HuH-7 (cell line): ENCODE data around the gene SMYD3.

ENCODE experiments used
- DNase-seq: peaks from one replicate; pipeline ENCODE4 v3.0.0; 2011; ENCODE audit warnings: low spot score

SMYD3 gene

GRCh38 chr1:246304484-246305259 lies 202.4 kb downstream of the SMYD3 start:
- no peak for DNase-seq

- no peak for DNase-seq
Measured at GRCh38 chr1:246302711-246303317, 204.3 kb downstream of the SMYD3 start.

- DNase-seq = no peak
Measured at GRCh38 chr1:246302251-246302625, 204.8 kb downstream of the SMYD3 start.

- no peak for DNase-seq
Measured at GRCh38 chr1:246301553-246302250, 205.4 kb downstream of the SMYD3 start.

- no peak for DNase-seq
Measured at GRCh38 chr1:246300626-246301549, 206.2 kb downstream of the SMYD3 start.

GRCh38 chr1:246297279-246298265 lies 209.5 kb downstream of the SMYD3 start:
- no peak for DNase-seq

- DNase-seq = no peak
Measured at GRCh38 chr1:246295968-246296367, 211.1 kb downstream of the SMYD3 start.

- DNase-seq = no peak
Measured at GRCh38 chr1:246295340-246295739, 211.7 kb downstream of the SMYD3 start.

GRCh38 chr1:246294263-246294662 lies 212.8 kb downstream of the SMYD3 start:
- no peak for DNase-seq

GRCh38 chr1:246293366-246294121 lies 213.5 kb downstream of the SMYD3 start:
- DNase-seq = no peak

GRCh38 chr1:246292571-246292970 lies 214.5 kb downstream of the SMYD3 start:
- DNase-seq = no peak

- no peak for DNase-seq
Measured at GRCh38 chr1:246291127-246291526, 216.0 kb downstream of the SMYD3 start.

GRCh38 chr1:246283771-246284410 lies 223.2 kb downstream of the SMYD3 start:
- no peak for DNase-seq

GRCh38 chr1:246281639-246282038 lies 225.4 kb downstream of the SMYD3 start:
- DNase-seq = no peak

GRCh38 chr1:246281195-246281594 lies 225.9 kb downstream of the SMYD3 start:
- DNase-seq = no peak

GRCh38 chr1:246280551-246280950 lies 226.5 kb downstream of the SMYD3 start:
- no peak for DNase-seq

GRCh38 chr1:246279402-246279801 lies 227.7 kb downstream of the SMYD3 start:
- DNase-seq = no peak

- no peak for DNase-seq
Measured at GRCh38 chr1:246278371-246278770, 228.7 kb downstream of the SMYD3 start.

GRCh38 chr1:246275036-246275435 lies 232.0 kb downstream of the SMYD3 start:
- DNase-seq = no peak

GRCh38 chr1:246274186-246274585 lies 232.9 kb downstream of the SMYD3 start:
- no peak for DNase-seq
